ENCODE measurements around the gene CFAP299.

Gene CFAP299

GRCh38 chr4:80852061-80852460 lies 516.5 kb downstream of the CFAP299 start:
- H3K9me3 ChIP-seq (ENCODE audit: control insufficient read depth, insufficient read depth, low read length) = no peaks in the 10 kb centered on the region
- H3K4me1 ChIP-seq (ENCODE audit: control insufficient read depth, insufficient read depth, low read length) = no peaks in the 10 kb centered on the region
- H3K36me3 ChIP-seq (ENCODE audit: control insufficient read depth, insufficient read depth, low read length) = no peaks in the 10 kb centered on the region
- no peak overlapping the region for H3K4me3 ChIP-seq (ENCODE audit: low read depth, low read length)
- H3K27ac ChIP-seq (ENCODE audit: low read depth, low read length) = no peak overlapping the region
- no peaks in the 10 kb centered on the region for H3K27me3 ChIP-seq (ENCODE audit: control insufficient read depth, insufficient read depth, low read length)
- H3K9ac ChIP-seq (ENCODE audit: low read depth, low read length) = no peak overlapping the region

- H3K9me3 ChIP-seq (ENCODE audit: control insufficient read depth, insufficient read depth, low read length) = no peaks in the 10 kb centered on the region
These were observed 538.0 kb downstream of the CFAP299 start for GRCh38 chr4:80873571-80873970.

GRCh38 chr4:80874979-80875378 lies 539.4 kb downstream of the CFAP299 start:
- Histone ChIP-seq H3K4me1 (ENCODE audit: control insufficient read depth, insufficient read depth, low read length) (no peaks in the 10 kb centered on the region), H3K27ac (ENCODE audit: low read depth, low read length) (no peak overlapping the region), H3K27me3 (ENCODE audit: control insufficient read depth, insufficient read depth, low read length) (no peaks in the 10 kb centered on the region)

More at GRCh38 chr4:80873571-80873970, 538.0 kb downstream of the CFAP299 start:
- H3K9ac ChIP-seq (ENCODE audit: low read depth, low read length) = no peak overlapping the region
- no peaks in the 10 kb centered on the region for H3K27me3 ChIP-seq (ENCODE audit: control insufficient read depth, insufficient read depth, low read length)
- no peaks in the 10 kb centered on the region for H3K4me1 ChIP-seq (ENCODE audit: control insufficient read depth, insufficient read depth, low read length)
- H3K4me3 ChIP-seq (ENCODE audit: low read depth, low read length) = no peak overlapping the region
- H3K27ac ChIP-seq (ENCODE audit: low read depth, low read length) = no peak overlapping the region
- no peaks in the 10 kb centered on the region for H3K36me3 ChIP-seq (ENCODE audit: control insufficient read depth, insufficient read depth, low read length)

GRCh38 chr4:80875642-80876041 lies 540.1 kb downstream of the CFAP299 start:
- H3K4me3 ChIP-seq (ENCODE audit: low read depth, low read length) = no peak overlapping the region
- no peaks in the 10 kb centered on the region for H3K4me1 ChIP-seq (ENCODE audit: control insufficient read depth, insufficient read depth, low read length)
- no peaks in the 10 kb centered on the region for H3K27me3 ChIP-seq (ENCODE audit: control insufficient read depth, insufficient read depth, low read length)
- H3K9ac ChIP-seq (ENCODE audit: low read depth, low read length) = no peak overlapping the region
- H3K36me3 ChIP-seq (ENCODE audit: control insufficient read depth, insufficient read depth, low read length) = no peaks in the 10 kb centered on the region
- no peak overlapping the region for H3K27ac ChIP-seq (ENCODE audit: low read depth, low read length)
- H3K9me3 ChIP-seq (ENCODE audit: control insufficient read depth, insufficient read depth, low read length) = no peaks in the 10 kb centered on the region

More at GRCh38 chr4:80874979-80875378, 539.4 kb downstream of the CFAP299 start:
- H3K9me3 ChIP-seq (ENCODE audit: control insufficient read depth, insufficient read depth, low read length) = no peaks in the 10 kb centered on the region
- H3K4me3 ChIP-seq (ENCODE audit: low read depth, low read length) = no peak overlapping the region
- no peak overlapping the region for H3K9ac ChIP-seq (ENCODE audit: low read depth, low read length)
- H3K36me3 ChIP-seq (ENCODE audit: control insufficient read depth, insufficient read depth, low read length) = no peaks in the 10 kb centered on the region

GRCh38 chr4:80876810-80877209 lies 541.3 kb downstream of the CFAP299 start:
- no peak overlapping the region for H3K4me3 ChIP-seq (ENCODE audit: low read depth, low read length)
- H3K36me3 ChIP-seq (ENCODE audit: control insufficient read depth, insufficient read depth, low read length) = no peaks in the 10 kb centered on the region
- no peaks in the 10 kb centered on the region for H3K4me1 ChIP-seq (ENCODE audit: control insufficient read depth, insufficient read depth, low read length)
- no peak overlapping the region for H3K27ac ChIP-seq (ENCODE audit: low read depth, low read length)
- no peak overlapping the region for H3K9ac ChIP-seq (ENCODE audit: low read depth, low read length)
- no peaks in the 10 kb centered on the region for H3K9me3 ChIP-seq (ENCODE audit: control insufficient read depth, insufficient read depth, low read length)
- H3K27me3 ChIP-seq (ENCODE audit: control insufficient read depth, insufficient read depth, low read length) = no peaks in the 10 kb centered on the region

GRCh38 chr4:80878218-80878617 lies 542.7 kb downstream of the CFAP299 start:
- Histone ChIP-seq H3K27me3 (ENCODE audit: control insufficient read depth, insufficient read depth, low read length) (no peaks in the 10 kb centered on the region), H3K9ac (ENCODE audit: low read depth, low read length) (no peak overlapping the region), H3K4me1 (ENCODE audit: control insufficient read depth, insufficient read depth, low read length) (no peaks in the 10 kb centered on the region), H3K9me3 (ENCODE audit: control insufficient read depth, insufficient read depth, low read length) (no peaks in the 10 kb centered on the region), H3K36me3 (ENCODE audit: control insufficient read depth, insufficient read depth, low read length) (no peaks in the 10 kb centered on the region), H3K27ac (ENCODE audit: low read depth, low read length) (no peak overlapping the region), H3K4me3 (ENCODE audit: low read depth, low read length) (no peak overlapping the region)

GRCh38 chr4:80897537-80898303 lies 562.2 kb downstream of the CFAP299 start:
- Histone ChIP-seq H3K9me3 (ENCODE audit: control insufficient read depth, insufficient read depth, low read length) (peaks cover 4% of the 10 kb centered on the region; the same call in 1 of the 2 replicates), H3K27me3 (ENCODE audit: control insufficient read depth, insufficient read depth, low read length) (no peaks in the 10 kb centered on the region), H3K9ac (ENCODE audit: low read depth, low read length) (no peak overlapping the region), H3K4me1 (ENCODE audit: control insufficient read depth, insufficient read depth, low read length) (no peaks in the 10 kb centered on the region), H3K4me3 (ENCODE audit: low read depth, low read length) (no peak overlapping the region), H3K27ac (ENCODE audit: low read depth, low read length) (no peak overlapping the region), H3K36me3 (ENCODE audit: control insufficient read depth, insufficient read depth, low read length) (no peaks in the 10 kb centered on the region)

GRCh38 chr4:80900908-80901307 lies 565.4 kb downstream of the CFAP299 start:
- Histone ChIP-seq H3K4me1 (ENCODE audit: control insufficient read depth, insufficient read depth, low read length) (no peaks in the 10 kb centered on the region), H3K4me3 (ENCODE audit: low read depth, low read length) (no peak overlapping the region), H3K27ac (ENCODE audit: low read depth, low read length) (no peak overlapping the region), H3K9me3 (ENCODE audit: control insufficient read depth, insufficient read depth, low read length) (peaks cover 9% of the 10 kb centered on the region; the same call in 1 of the 2 replicates), H3K36me3 (ENCODE audit: control insufficient read depth, insufficient read depth, low read length) (no peaks in the 10 kb centered on the region), H3K9ac (ENCODE audit: low read depth, low read length) (no peak overlapping the region), H3K27me3 (ENCODE audit: control insufficient read depth, insufficient read depth, low read length) (no peaks in the 10 kb centered on the region)

GRCh38 chr4:80903020-80903419 lies 567.5 kb downstream of the CFAP299 start:
- Histone ChIP-seq H3K9ac (ENCODE audit: low read depth, low read length) (no peak overlapping the region), H3K27ac (ENCODE audit: low read depth, low read length) (no peak overlapping the region), H3K27me3 (ENCODE audit: control insufficient read depth, insufficient read depth, low read length) (no peaks in the 10 kb centered on the region), H3K4me1 (ENCODE audit: control insufficient read depth, insufficient read depth, low read length) (no peaks in the 10 kb centered on the region), H3K9me3 (ENCODE audit: control insufficient read depth, insufficient read depth, low read length) (peaks cover 23% of the 10 kb centered on the region), H3K36me3 (ENCODE audit: control insufficient read depth, insufficient read depth, low read length) (no peaks in the 10 kb centered on the region), H3K4me3 (ENCODE audit: low read depth, low read length) (no peak overlapping the region)

- H3K9me3 ChIP-seq (ENCODE audit: control insufficient read depth, insufficient read depth, low read length) = peaks cover 21% of the 10 kb centered on the region
- no peaks in the 10 kb centered on the region for H3K27me3 ChIP-seq (ENCODE audit: control insufficient read depth, insufficient read depth, low read length)
- no peaks in the 10 kb centered on the region for H3K36me3 ChIP-seq (ENCODE audit: control insufficient read depth, insufficient read depth, low read length)
- H3K27ac ChIP-seq (ENCODE audit: low read depth, low read length) = no peak overlapping the region
- H3K9ac ChIP-seq (ENCODE audit: low read depth, low read length) = no peak overlapping the region
- H3K4me3 ChIP-seq (ENCODE audit: low read depth, low read length) = no peak overlapping the region
- H3K4me1 ChIP-seq (ENCODE audit: control insufficient read depth, insufficient read depth, low read length) = no peaks in the 10 kb centered on the region
These were observed 574.4 kb downstream of the CFAP299 start for GRCh38 chr4:80909938-80910337.

GRCh38 chr4:80911458-80911857 lies 575.9 kb downstream of the CFAP299 start:
- no peak overlapping the region for H3K27ac ChIP-seq (ENCODE audit: low read depth, low read length)
- no peaks in the 10 kb centered on the region for H3K27me3 ChIP-seq (ENCODE audit: control insufficient read depth, insufficient read depth, low read length)
- H3K4me3 ChIP-seq (ENCODE audit: low read depth, low read length) = no peak overlapping the region
- H3K9me3 ChIP-seq (ENCODE audit: control insufficient read depth, insufficient read depth, low read length) = peaks cover 10% of the 10 kb centered on the region
- no peaks in the 10 kb centered on the region for H3K36me3 ChIP-seq (ENCODE audit: control insufficient read depth, insufficient read depth, low read length)
- H3K4me1 ChIP-seq (ENCODE audit: control insufficient read depth, insufficient read depth, low read length) = no peaks in the 10 kb centered on the region
- H3K9ac ChIP-seq (ENCODE audit: low read depth, low read length) = no peak overlapping the region
